NB4 (cell line): ENCODE data around the gene BEST2.

Source experiments
- MYC ChIP-seq: IDR thresholded peaks from 2 replicates; pipeline ENCODE4 v1.6.1; 2011; ENCODE audit warnings: low read depth, low read length
- TF ChIP-seq, protein P1 (sequence below): IDR thresholded peaks from 2 replicates; pipeline ENCODE4 v1.6.1; 2011; ENCODE audit warnings: low read depth, low read length

DNA sequence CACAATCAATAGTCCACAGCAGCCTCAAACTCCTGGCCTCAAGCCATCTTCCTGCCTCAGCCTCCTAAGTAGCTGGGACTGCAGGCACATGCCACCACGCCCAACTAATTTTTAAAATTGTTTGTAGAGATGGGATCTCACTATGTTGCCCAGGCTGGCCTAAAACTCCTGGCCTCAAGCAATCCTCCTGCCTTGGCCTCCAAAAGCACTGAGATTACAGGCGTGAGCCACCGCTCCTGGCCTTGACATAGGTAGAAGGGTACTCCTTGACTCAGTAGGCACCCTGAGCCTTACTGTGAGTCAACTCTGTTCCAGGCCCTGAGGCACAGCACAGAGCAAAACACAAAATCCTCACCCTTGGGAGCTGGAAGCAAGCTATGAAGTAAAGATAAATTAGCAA lies 35.7 kb upstream of the BEST2 start:
- TF ChIP-seq, protein P1, sequence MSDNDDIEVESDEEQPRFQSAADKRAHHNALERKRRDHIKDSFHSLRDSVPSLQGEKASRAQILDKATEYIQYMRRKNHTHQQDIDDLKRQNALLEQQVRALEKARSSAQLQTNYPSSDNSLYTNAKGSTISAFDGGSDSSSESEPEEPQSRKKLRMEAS, result no peak
- no peak for TF ChIP-seq MYC
